Uterus (tissue), 4 donors: Measurements from ENCODE around the gene LDB1. TPM values are rescaled to one million over a fixed set of nuclear protein-coding genes. Genes with fewer than 3 reads are reported as not detected.
A peak's percentile ranks its signal among the peaks of the same experiment; 100 is the strongest.

ENCODE experiments used
- DNase-seq, 2 donors: peaks; one replicate each; pipeline ENCODE4 v3.0.0-alpha.2; 2019 to 2020
- H3K27ac ChIP-seq, 2 donors: fragments of 200-600 bp; sonication (generic); 1 replicate in 1 of 2; 2 replicates in 1 of 2; pipeline ENCODE4 v1.5.1; 2016 to 2018
- H3K27me3 ChIP-seq, 2 donors: fragments of 200-600 bp; sonication (generic); one replicate each; pipeline ENCODE4 v1.5.1; 2018 to 2019; ENCODE audit warnings: control low read depth in 1 of 2
- H3K36me3 ChIP-seq, 2 donors: fragments of 200-600 bp; sonication (generic); one replicate each; pipeline ENCODE4 v1.5.1; 2019; ENCODE audit warnings: control low read depth in 1 of 2
- H3K4me1 ChIP-seq, 2 donors: fragments of 200-600 bp; sonication (generic); one replicate each; pipeline ENCODE4 v1.5.1; 2018 to 2019; ENCODE audit warnings: control low read depth in 1 of 2
- H3K4me3 ChIP-seq, 2 donors: fragments of 200-600 bp; sonication (generic); 1 replicate in 1 of 2; 2 replicates in 1 of 2; pipeline ENCODE4 v1.5.1; 2018 to 2019; ENCODE audit warnings: mild to moderate bottlenecking in 1 of 2
- H3K9me3 ChIP-seq, 2 donors: fragments of 200-600 bp; sonication (generic); one replicate each; pipeline ENCODE4 v1.5.1; 2019; ENCODE audit warnings: control low read depth in 1 of 2
- POLR2A ChIP-seq, 2 donors: fragments of 450-650 bp; IDR thresholded peaks; one replicate each; pipeline ENCODE4 v1.6.1; 2016; ENCODE audit warnings: antibody characterized with exemption in 2 of 2, mild to moderate bottlenecking in 1 of 2, moderate library complexity in 1 of 2
- intact Hi-C: fragments of 100-400 bp; cut with DNase I; formaldehyde crosslinking; loops from one replicate; pipeline ENCODE4 v1.15.1; 2023; ENCODE audit warnings: low total_unique reads
- total RNA-seq, 4 donors: library from RNA; depleted of rRNA in 3 of 4; stranded (reverse); fragments of >200 nt in 3 of 4; gene quantifications; one replicate each; pipeline versions ENCODE4 v1.1.0 to v1.2.4, GENCODE V29; 2014 to 2023
- TF ChIP-seq, protein P1 (sequence below), 4 experiments: fragments of 200-600 bp in 2 of 4; fragments of 450-650 bp in 2 of 4; sonication (generic) in 2 of 4; IDR thresholded peaks; one replicate each; pipeline ENCODE4 v1.5.1; 2016 to 2019; ENCODE audit warnings: antibody characterized with exemption in 4 of 4, mild to moderate bottlenecking in 2 of 4, moderate library complexity in 1 of 4
- donor health status: DM: yes; HTN: yes; CAD: no.

Gene LDB1
- total RNA-seq, 4 donors from 2014 or later, result 17.4 to 121 (median 43.8) TPM

DNA sequence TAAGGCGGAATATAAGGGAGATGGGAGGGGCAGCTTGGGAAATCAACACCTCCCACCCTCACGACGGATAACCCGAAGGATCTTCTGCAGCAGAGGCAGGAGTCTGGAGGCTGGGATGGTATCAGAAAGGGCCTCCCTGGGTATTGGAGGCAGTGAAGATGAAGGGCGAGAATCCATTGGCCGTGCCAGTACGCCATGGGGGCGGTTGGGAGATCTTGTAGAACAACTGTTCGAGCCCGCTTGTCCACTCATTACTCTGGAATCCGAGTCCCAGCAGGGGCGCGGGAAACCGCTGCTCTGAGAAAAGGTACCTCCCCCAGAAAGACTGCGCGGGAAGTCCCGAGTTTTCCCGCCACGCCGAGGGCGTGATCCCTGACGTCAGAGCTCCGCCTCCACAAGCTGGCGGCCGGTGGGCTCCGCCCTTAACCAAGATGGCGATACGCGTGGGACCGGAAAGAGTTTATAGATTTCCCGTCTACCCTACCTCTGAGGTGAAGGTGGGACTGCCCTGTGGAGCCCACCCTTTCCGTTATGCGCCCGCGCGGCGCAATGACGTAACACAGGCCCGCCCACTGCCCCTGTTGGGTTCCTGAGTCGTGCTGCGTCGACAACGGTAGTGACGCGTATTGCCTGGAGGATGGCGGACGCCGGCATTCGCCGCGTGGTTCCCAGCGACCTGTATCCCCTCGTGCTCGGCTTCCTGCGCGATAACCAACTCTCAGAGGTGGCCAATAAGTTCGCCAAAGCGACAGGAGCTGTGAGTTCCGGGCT is 31.8 kb upstream of the LDB1 start, which contains the start of gene NOLC1:
Gene NOLC1 (plus strand): TSS at position 616 of the 771 bp plus-strand sequence. CDS start 22 bp downstream, at position 638.
- peak within 1 kb of the TSS; percentile 82 to 97 for H3K4me3 ChIP-seq
- peak within 1 kb of the TSS; percentile 89 for H3K27ac ChIP-seq
- intact Hi-C loops, result no loop called here
- no peaks in the 10 kb centered on the region for H3K9me3 ChIP-seq
- peak; percentile 99 to 100 for DNase-seq
- H3K27me3 ChIP-seq, result no peaks in the 10 kb centered on the region
- peaks cover 0 to 5% of the 10 kb centered on the region in 2 donors for H3K4me1 ChIP-seq
- TF ChIP-seq, protein P1, sequence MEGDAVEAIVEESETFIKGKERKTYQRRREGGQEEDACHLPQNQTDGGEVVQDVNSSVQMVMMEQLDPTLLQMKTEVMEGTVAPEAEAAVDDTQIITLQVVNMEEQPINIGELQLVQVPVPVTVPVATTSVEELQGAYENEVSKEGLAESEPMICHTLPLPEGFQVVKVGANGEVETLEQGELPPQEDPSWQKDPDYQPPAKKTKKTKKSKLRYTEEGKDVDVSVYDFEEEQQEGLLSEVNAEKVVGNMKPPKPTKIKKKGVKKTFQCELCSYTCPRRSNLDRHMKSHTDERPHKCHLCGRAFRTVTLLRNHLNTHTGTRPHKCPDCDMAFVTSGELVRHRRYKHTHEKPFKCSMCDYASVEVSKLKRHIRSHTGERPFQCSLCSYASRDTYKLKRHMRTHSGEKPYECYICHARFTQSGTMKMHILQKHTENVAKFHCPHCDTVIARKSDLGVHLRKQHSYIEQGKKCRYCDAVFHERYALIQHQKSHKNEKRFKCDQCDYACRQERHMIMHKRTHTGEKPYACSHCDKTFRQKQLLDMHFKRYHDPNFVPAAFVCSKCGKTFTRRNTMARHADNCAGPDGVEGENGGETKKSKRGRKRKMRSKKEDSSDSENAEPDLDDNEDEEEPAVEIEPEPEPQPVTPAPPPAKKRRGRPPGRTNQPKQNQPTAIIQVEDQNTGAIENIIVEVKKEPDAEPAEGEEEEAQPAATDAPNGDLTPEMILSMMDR (IDR thresholded peaks at IDR 0.05), result peak in 1 of 4 experiments; percentile 41
- TF ChIP-seq POLR2A (IDR thresholded peaks at IDR 0.05), result peak; percentile 14 to 72
- no peaks in the 10 kb centered on the region for H3K36me3 ChIP-seq

DNA sequence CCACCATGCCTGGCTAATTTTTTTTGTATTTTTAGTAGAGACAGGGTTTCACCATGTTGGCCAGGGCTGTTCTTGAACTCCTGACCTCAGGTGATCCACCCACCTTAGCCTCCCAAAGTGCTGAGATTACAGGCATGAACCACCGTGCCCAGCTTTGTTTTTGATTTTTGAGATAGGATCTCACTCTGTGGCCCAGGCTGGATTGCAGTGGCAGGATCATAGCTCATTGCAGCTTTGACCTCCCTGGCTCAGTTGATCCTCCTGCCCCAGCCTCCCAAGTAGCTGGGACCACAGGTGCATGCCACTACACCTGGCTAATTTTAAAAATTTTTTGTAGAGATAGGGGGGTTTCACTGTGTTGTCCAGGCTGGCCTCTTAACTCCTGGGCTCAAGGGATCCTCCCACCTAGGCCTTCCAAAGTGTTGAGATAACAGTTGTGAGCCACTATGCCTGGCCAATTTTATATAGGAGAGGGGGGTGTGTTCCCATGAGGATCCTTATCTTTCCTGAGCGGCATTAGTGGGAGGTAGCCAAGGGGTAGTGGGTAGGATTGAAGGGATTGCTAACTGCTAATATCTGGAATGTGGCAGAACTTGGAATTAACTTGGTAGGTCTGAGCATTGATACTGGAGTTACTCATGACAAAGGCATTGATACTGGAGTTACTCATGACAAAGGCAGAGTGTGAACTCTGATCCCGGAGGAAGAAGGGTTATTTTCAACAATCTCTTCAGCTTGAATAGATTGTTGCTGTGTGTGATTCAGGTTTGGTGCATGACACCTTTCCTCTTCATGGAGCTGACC is 31.0 kb upstream of the LDB1 start:
- Histone ChIP-seq H3K9me3 (no peaks in the 10 kb centered on the region), H3K4me3 (peak overlapping the region; percentile 82 to 97)

DNA sequence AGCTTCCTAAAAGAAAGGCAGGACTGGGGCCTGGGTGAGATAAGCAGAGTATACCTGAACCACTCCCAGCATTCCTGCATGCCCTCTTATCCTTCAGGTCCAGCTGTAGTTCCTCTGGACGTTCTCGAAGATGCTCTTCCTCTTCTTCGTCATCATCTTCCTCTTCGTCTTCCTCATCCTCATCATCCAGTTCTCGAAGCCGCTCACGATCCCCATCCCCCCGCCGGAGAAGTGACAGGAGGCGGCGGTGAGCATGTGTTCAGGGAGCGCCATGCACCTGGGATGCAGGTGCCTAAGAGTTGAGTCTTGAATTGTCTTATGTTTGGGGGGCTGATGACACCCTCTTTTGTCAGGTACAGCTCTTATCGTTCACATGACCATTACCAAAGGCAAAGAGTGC is 28.1 kb upstream of the LDB1 start:
- intact Hi-C loops, result no loop called here
- Histone ChIP-seq H3K9me3 (no peaks in the 10 kb centered on the region), H3K4me1 (peaks cover 0 to 4% of the 10 kb centered on the region in 2 donors), H3K4me3 (no peak overlapping the region), H3K27me3 (no peaks in the 10 kb centered on the region), H3K36me3 (no peaks in the 10 kb centered on the region), H3K27ac (no peak overlapping the region)
- TF ChIP-seq, protein P1 (IDR thresholded peaks at IDR 0.05), result no peak
- no peak for TF ChIP-seq POLR2A (IDR thresholded peaks at IDR 0.05)
- no peak for DNase-seq

More for the DNA sequence above, 31.0 kb upstream of the LDB1 start:
- TF ChIP-seq, protein P1 (IDR thresholded peaks at IDR 0.05), result no peak
- TF ChIP-seq POLR2A (IDR thresholded peaks at IDR 0.05), result no peak
- intact Hi-C loops, result no loop called here
- Histone ChIP-seq H3K27me3 (no peaks in the 10 kb centered on the region), H3K4me1 (peaks cover 0 to 5% of the 10 kb centered on the region in 2 donors), H3K27ac (peak overlapping the region; percentile 89), H3K36me3 (no peaks in the 10 kb centered on the region)
- DNase-seq, result no peak

DNA sequence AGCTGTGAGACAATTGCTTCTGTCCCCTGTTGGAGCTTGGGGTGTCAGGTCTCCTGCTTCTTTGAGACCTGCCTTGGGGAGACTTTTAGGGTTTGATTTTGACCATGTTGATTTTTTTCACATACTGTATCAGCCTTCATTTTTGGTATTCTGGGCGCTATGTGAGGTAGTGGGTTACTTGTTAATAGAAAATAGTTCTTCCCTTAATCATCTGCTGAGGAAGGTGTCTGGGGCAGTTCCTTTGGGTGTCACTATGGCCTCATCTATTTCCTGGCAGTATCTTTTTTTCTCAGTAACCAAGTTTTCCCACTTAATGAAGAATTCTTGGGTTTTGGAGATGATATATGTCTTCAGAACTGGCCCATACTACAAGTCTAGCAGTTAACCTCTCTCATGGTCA is 27.4 kb upstream of the LDB1 start:
- Histone ChIP-seq H3K4me3 (no peak overlapping the region), H3K36me3 (no peaks in the 10 kb centered on the region), H3K27me3 (no peaks in the 10 kb centered on the region), H3K4me1 (no peaks in the 10 kb centered on the region), H3K27ac (no peak overlapping the region), H3K9me3 (no peaks in the 10 kb centered on the region)
- no peak for DNase-seq
- intact Hi-C loops, result no loop called here
- TF ChIP-seq, protein P1 (IDR thresholded peaks at IDR 0.05), result no peak
- TF ChIP-seq POLR2A (IDR thresholded peaks at IDR 0.05), result no peak
